Spleen (tissue), 7 donors: ENCODE data around the gene VANGL2.

Experiments used
- CTCF ChIP-seq, 11 experiments: fragments of 200-600 bp in 7 of 11; fragments of 450-650 bp in 4 of 11; sonication (generic) in 4 of 11; IDR thresholded peaks in 8 of 11; conservative IDR thresholded peaks in 3 of 11; 1 replicate in 7 of 11; 2 replicates in 4 of 11; pipeline versions ENCODE4 v1.4.0 to v1.8.0; 2016 to 2021; ENCODE audit warnings: antibody characterized with exemption in 11 of 11, inconsistent platforms in 4 of 11, mild to moderate bottlenecking in 1 of 11
- POLR2AphosphoS5 ChIP-seq, 3 donors: sonication (generic); formaldehyde crosslinking; IDR thresholded peaks; one replicate each; pipeline ENCODE4 v1.5.1; 2017; ENCODE audit warnings: antibody characterized with exemption in 3 of 3
- donor health status: DM: no; HTN: no; CAD: no; lungs with moderate emphysema.
- donor health status: DM: no; HTN: no; CAD: no.
- donor health status: DM: no; HTN: no; CAD: no.

GRCh38 chr1:160351629-160352028 lies 48.7 kb upstream of the VANGL2 start:
- TF ChIP-seq CTCF (IDR thresholded peaks at IDR 0.05 in 8 of 11, conservative IDR thresholded peaks at IDR 0.05 in 3 of 11): no peak
- no peak for TF ChIP-seq POLR2AphosphoS5 (IDR thresholded peaks at IDR 0.05)
